Cortex of kidney (tissue), 1 donor: ENCODE results near the gene ARSB.

Experiments
- DNase-seq: peaks from one replicate; lab custom pipeline; 2025; lab: John Stamatoyannopoulos, UW

ARSB gene

DNA sequence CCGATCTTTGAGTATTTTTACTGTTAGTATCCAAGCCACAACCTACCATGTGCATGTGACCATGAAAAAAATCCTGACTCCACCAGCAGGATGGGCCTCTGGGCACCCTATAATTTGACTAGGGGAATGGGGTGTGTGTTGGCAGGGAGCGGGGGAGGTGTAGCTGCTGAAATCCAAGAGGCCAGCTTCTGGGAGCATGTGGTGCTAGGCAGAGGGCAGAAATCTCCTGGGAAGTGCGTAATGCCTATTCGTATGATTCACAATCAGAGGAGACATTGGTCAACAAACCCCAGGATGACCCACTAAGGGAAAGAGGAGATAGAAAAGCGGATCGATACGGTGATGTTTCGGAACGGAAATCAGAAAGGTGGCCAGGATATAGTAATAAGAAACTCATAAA is 149.9 kb downstream of the ARSB start:
- no peak for DNase-seq

DNA sequence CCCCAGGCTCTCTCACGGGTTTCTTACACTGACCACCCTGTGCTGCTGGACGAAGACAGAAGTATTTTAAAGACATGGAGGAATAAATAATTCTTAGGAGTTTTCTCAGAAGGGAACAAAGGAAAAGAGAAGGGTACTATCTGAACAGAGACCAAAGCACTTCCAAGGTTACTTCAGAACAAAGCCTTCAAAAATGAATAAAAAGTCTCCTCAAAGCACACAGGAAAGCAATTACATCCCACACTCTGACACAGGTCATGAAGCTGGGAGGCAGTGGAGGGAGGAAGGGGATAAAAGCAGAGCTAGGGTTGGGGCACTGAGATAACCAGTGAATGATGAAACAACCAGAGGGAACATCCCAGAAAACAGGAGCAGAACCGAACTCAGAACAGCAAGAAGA is 151.8 kb downstream of the ARSB start:
- DNase-seq, result no peak

DNA sequence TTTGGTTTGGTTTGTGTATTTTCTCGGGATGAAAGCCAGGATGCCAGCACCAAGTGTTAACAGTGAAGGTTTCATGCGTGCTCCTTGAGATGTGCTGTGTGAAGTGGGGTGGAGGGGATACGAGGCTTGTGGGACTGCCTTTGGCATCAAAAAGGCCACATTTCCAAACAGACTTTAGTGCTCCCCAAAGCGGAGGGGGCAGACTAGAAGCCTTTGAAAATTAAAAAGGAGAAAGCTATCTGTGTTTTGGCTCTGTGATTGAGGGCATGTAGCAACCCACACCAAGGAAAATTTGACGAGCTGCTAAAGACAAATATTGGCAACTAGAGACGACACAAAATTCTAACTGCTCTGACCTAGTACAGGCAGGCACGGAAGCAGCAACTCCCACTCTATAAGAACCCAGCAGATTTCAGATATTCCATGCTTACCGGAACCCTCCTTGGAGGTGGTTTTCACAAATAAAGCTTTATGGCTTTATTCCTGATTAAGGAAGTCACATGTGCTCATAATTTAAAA is 154.5 kb downstream of the ARSB start:
- no peak for DNase-seq

DNA sequence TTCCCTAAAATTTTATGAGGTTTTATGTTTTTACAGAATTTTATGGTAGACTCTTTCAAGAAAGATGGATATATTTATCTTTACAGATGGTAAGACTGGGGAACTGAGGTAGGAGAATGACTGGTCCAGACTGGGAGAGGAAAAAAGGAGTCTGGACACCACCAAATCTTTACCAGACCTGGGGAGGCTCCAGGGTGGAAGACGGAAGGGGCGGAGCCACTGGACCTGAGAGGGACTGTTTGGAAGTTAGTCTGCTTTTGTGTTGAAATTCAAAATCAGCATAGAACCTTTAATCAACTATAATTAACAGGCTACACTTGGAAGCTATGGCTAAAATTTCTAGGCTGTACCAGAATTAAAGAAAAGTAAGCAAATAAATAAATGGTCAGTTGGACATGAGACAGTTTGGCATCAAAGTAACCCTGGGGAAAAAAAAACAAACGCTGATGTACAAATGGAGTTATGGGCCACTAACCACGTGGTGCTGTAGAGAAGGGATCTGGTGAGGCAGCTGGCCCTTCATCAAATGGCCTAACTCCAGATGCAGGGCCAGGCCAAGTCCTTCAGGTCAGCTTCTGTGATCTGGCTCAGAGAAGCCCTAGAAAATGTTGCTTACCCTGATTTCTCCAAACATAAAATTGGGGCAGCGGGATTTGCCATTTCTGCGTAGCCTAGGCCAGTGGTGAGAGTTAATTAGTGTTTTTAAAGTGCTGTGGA is 155.1 kb downstream of the ARSB start:
- no peak for DNase-seq

DNA sequence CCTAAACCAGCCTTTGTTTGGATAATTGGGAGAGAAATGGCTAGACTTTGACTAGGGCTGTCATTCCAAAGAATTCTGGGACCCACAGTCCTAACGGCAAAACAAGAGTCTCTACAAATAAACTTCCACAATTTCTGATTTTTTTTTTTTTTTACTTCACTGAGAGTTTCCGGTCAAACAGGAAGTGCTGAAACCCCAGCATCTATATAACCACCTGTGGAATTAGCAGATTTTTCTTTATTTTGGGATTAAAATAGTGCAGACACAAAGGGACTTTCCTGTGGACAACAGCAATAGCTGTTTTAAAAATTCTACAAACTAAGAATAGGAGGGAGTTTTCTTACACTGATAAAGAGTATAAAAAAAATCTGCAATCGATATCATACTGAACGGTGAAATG is 157.4 kb downstream of the ARSB start:
- no peak for DNase-seq

DNA sequence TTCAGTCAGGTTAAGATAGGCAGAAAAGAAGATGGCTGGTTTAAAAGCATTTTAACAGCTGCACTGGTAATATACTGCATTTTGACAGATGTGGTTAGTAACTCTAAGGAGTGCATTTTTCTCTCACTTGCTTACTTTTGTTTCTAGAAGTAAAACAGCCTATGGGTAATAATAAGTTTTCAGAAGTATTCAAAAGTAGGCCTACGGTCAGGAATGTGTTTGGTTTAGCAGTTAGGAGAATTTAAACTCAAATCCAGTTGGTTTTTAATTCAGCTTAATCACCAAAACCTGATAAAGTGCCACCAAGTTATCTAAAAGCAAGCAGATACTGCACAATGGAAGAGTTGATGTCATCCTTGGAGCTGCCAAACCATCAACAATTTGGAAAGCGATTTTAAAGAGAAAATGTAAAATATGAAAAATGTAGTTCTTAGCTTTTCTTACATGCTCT is 160.3 kb downstream of the ARSB start:
- DNase-seq, result no peak

DNA sequence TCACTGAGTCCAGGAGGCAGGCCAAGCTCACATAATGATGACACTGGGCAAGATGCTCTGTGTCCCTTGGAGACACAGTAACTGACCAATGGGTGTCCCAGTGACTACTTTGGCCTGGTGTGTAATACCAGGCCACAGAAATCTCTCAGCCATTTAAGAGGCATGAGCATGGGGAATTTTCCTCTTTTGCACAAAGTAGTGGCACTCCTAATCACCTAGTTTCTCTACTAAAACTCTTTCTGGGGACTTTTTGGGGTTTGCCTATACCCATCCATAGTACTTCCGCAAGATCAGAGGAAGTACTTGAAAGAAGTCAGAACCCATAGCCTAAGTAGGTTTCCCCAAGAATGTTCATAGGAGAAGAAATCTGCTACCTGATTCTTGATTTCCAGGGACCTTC is 161.9 kb downstream of the ARSB start:
- no peak for DNase-seq

DNA sequence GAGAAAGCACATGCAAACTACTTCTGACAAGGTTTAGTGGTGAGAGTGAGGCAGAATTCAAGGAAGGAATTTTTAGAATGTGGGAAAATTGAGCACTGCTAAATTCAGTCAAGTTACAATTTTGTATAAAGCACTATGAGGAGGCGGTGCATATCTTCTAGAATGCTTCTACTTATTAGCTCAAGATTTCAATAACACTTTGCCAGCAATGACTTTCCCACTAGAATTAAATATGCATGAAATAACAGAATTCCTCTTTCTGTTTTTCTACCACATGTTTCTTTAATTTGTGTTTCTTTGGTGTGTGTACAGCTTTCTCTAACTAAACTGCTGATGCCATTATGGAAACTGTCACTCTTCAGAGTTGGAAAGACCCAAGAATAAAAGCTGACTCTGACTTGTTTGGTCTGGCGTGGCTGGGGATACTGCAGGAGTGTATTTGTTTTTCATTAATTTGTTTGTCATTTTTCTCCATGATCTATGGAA is 163.5 kb downstream of the ARSB start:
- no peak for DNase-seq

DNA sequence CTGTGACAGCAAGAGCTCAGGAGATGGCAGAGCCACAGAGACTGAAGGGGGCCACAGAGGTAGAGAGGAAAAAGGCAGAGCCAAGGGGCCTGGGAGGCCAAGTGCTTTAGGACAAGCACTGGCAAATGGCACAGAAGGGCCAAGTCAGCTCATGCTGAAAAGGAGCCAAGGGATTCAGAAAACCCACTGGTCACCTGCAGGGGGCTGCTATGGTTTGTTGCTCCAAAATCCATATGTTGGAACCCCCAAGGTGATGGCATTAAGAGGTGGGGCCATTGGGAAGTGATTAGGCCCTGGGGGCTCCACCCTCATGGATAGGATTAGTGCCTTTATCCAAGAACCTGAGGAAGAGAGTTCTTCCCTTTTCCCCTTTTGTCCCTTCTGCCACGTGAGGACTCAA is 165.4 kb downstream of the ARSB start:
- no peak for DNase-seq

DNA sequence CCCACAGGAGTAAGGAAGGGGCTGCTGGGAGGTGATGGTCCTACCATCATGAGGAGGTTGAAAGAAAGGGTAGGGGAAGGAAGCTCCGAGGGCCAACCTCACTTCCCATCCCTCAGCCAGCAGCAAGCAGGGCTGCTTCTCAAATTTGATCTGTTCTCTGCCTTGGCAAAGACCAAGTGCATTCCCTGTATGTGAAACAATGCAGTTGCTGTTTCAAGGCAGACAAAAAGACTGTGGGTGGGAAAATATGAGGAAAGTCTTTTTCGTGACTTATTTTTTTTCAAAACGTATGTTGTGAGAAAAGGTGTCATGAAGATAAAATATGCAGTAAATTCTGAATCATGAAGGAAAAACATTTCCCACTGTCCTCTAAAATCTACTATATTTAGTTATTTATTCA is 165.9 kb downstream of the ARSB start:
- DNase-seq, result no peak

DNA sequence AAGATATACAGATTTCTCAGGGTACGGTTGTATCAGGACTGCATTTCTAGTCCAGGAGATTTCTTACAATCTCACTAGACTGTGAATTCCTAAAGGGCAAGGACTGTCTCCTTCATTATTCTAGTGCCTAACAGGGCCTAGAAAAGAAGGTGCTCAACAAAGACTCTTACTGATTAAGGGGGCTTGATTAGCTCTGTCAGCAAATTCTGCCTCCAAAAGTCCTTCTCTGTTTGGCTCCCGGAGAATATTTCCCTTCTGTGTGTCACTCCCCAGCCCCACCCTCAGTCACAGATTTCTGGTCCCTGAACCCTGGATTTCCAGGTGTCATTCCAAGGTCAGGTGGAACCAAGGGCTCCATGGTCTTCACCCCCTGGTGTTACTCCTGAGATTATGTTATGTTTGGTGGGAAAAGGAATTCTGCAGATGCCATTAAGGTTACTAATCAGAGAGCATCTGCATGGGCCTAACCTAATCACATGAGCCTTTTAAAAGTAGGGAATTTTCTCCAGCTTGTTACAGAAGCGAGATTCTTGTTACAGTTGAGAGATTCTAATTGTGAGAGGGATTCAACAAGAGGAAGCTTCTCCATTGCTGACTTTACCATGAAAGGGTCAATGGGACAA is 168.9 kb downstream of the ARSB start:
- no peak for DNase-seq

DNA sequence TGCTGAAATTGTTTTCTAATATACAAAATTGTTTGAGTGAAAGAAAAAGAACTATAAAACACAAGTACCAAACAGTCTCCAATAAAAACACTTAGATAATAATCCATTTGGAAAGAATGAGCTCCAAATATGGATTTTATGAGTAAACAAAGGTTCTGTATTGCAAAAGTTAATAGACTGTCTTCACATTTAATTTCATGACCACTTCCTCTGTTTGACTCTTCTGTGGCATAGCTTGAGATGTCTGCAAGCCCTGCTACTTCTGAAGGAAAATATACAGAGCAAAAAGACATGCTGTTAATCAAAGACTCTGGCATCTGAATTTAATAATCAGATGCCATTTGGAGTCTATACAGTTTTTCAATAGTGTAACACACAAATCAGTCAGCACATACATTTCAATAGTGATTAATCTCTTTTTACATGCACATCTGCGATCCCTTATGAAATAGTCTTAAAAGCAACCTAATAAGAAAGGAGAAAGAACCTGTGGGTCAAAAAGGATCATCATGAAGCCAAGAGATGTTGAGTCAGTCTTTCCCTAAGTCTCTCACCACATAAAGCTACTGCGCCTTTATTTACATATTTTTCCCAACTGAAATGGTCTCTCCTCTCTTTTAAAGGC is 171.1 kb downstream of the ARSB start:
- no peak for DNase-seq

DNA sequence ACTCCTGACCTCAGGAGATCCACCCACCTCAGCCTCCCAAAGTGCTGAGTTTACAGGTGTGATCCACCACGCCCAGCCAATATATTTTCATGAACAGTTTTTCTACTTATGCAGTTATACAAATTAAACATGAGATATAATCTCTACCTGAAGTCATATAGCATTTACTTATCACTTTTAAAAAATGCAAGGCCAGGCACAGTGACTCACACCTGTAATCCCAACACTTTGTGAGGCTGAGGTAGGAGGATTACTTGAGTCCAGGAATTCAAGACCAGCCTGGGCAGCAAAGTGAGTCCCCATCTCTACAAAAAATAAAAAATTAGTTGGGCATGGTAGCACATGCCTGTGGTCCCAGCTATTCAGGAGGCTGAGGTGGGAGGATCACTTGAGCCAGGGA is 171.8 kb downstream of the ARSB start:
- DNase-seq, result no peak

DNA sequence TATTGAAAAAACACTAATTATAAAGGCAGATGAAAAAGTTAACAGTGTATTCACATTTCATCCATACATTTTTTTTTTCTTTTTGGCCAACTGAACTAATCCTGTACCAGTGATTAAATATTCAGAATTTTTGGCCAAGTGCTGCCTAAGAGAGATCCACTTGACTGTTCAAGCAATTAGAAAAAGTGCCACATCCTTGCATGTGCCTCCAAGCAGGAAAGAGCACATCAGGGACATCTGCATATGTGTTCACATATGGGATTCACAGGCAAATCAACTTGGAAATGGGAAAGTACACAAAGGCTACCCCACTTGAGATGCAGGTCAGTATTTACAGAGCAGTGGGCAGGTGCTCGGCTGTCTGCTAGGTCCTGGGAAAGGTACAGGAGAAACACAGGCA is 173.2 kb downstream of the ARSB start:
- DNase-seq, result no peak

DNA sequence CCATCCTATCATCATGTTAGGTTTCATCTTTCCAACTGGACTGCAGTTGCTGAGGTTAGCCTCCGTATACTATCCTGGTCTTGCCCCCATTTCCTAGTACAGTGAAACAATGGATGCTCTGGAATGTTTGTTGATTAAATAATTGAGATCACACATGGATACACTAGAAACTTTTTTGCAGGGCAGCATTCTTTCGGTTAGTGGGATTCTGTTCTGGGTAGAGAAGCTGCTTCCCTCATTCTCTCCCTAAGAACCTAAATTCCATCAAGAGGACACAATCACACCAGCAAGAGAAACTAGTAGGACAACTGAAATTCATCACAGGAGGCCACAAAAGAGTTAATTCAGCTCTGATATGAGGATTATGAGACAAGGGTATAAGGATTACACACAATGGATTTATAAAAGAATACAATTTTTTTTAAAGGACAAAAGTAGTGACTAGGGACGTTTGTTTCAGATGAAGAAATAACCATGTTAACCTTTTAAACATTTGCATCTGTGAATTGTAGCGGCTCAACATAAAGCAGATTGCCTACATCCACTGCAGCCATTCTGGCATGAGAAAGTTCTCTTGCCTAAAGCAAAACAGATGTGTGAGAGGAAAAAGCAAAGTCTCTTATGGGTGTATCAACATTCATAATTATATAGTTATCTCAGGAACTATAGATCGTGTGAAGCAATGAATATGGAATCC is 173.8 kb downstream of the ARSB start:
- DNase-seq, result no peak

DNA sequence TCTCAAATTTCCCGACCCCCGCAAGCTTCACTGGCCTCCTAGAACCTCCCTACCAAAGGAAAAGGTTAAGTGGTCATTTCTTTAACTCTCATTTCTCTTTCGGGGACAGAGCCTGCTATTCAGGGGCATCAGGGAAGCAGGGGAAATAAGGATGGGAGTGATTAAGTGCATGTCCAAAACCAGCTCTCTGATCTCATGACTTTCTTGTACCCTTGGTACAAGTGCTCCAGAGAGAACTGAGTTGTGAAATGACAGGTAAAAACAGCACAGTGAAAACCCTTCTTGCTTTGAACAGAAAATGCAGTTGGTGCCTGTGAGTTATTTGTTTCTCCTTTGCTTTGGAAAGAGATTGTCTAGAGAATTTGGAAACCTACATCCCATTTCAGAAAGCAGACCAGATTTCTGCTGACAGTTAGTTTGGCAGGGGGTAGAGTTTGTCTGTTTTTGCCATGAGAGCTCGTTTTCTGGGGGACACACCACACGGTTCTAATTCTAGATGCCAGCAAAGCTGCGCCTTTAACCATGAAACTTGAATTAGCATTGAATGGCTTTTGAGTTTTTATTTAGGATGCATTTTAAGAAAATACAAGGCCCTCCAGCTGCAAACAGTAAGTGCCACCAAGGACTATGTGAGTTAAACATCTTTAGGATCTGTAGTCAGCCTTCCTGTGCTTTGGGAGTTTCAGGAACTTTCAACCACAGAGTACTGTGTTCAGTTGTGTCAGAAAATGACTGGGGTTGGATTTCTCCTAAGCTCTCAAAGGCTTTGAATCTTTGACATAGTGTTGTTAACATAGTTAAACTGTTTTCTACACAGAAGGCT is 174.8 kb downstream of the ARSB start:
- DNase-seq, result no peak

DNA sequence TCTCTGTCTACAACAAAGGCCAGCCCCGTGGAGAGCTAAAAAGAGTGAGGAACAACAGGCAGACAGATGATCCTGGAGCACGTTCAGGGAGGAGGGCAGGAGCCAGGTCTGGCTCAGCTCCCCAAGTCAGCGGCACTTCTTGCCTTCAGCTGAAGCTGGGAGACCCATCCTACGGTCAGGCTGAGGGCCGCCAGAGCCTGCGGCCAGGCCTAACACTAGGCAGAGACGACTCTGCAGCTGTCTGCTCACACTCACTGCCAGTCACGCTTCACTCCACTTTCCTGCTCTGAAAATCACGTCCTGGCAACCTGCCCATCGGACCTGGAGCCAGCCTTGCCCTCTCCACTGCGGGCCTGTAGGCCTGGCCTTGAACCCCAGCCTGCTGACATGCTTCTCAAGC is 175.7 kb downstream of the ARSB start:
- DNase-seq, result no peak

DNA sequence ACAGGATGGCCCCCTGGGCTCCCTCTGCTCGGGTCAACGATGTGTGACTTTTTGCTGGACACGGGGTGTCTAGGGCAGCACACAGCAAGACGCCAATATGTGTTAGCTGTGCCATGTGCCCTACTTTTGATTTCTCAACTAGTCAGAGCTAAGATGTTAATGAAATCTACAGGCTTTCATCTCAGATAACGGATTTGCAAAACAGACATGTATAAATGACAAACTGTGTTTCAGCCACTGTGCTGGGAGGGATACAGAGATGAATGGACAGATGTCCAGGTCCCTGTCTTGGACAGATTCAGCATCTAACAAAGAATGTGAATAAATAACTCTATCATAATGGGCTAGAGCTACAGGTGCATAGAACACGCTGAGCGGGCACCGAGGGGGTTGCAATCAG is 176.3 kb downstream of the ARSB start:
- DNase-seq, result no peak

DNA sequence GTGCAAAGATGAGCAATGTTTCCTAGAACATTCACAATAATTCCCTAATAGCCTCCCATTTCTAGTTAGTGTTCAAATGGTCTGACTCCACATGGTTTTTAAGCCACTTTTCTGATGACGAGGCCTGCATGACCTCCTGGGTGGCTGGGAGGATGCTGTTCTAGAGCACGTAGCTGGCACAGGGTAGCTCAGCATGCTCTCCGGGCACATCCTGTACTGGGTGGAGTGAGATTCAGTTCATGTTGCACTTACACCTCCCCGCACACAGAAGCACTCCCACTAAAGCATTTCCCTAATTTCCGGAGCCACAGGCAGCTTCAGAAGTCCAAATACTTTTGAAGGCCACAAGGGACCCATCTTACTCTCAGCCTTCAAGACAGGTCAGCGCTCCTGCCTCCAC is 176.7 kb downstream of the ARSB start:
- no peak for DNase-seq

DNA sequence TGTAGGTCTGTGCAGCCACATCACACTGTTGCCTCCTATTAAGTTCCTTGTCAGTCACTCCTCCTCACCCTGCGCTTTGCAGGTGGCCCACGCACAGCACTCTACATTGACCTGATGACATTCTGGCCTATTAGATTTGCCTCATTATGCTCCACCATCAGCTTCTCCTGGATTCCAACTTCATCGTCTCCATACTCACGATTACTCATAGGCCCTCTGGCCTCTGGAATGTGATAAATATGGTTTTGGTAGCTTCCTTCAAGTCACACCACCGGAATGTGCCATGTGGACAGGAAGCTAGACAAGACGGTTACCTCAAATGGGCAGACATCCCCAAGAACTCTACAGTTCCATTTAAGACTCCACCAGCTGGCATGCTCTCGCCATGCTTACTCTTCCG is 178.6 kb downstream of the ARSB start:
- no peak for DNase-seq

DNA sequence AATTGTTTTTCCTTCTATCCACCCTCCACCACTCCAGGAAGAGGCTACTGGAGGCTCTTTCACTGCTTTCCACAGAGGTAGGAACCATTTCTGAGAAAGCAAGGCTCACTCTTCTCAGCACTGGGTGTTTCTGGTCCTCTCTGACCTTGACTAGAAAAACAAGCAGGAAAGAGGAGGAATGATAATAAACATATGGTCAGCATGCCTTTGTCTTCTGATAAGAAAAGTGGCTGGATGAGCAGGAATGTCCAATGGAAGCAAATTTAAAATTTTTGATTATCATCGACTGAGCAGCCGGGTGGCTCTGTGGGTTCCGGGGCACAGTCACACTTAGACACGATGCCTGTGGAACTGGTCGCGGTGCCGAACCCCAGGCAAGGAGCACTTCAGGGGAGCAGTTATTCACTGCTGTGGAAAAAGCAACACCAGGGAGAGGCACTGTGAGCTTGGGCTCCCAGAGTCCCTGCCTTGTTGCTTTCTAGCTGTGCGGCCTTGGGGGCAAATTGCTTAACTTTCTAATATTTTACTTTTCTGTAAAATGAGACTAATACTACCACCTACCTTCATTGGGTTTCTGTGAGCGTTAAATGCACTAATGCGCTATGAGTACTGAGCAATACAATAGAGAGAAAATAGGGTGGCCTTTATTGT is 179.5 kb downstream of the ARSB start:
- DNase-seq, result no peak
